22Rv1 (cell line): ENCODE measurements around the gene AHCYL2.

Experiments
- CTCF ChIP-seq: fragments of 450-650 bp; IDR thresholded peaks from 2 replicates; pipeline ENCODE4 v1.5.1; 2017; ENCODE audit warnings: mild to moderate bottlenecking
- ZFX ChIP-seq: fragments of 450-650 bp; IDR thresholded peaks from 2 replicates; pipeline ENCODE4 v1.6.1; 2017; ENCODE audit warnings: antibody characterized with exemption, borderline replicate concordance

- TF ChIP-seq CTCF = no peak
- no peak for TF ChIP-seq ZFX
Observed at GRCh38 chr7:129283936-129284335, 59.1 kb downstream of the AHCYL2 start.
